Fibroblast of villous mesenchyme (primary cell): Measurements from ENCODE around the gene TOMM70. TPM values are rescaled to one million over a fixed set of nuclear protein-coding genes. Genes with fewer than 3 reads are reported as not detected.

Experiments used
- DNase-seq: peaks from one replicate; pipeline ENCODE4 v3.0.0-alpha.2; 2010; ENCODE audit warnings: low read depth
- H3K4me3 ChIP-seq: 2 replicates; pipeline ENCODE4 v1.5.1; 2011; ENCODE audit warnings: low read depth, mild to moderate bottlenecking, low read length
- total RNA-seq: library from RNA; depleted of rRNA; stranded (reverse); fragments of >200 nt; gene quantifications from 2 replicates; pipeline ENCODE4 v1.2.3, GENCODE V29; 2012
- TF ChIP-seq, protein P1 (sequence below): IDR thresholded peaks from 2 replicates; pipeline ENCODE4 v1.5.1; 2012; ENCODE audit warnings: low read depth, mild to moderate bottlenecking, low read length; ENCODE audit not compliant: insufficient read depth

TOMM70 gene
- total RNA-seq, 1 donor, result 65.2 TPM

DNA sequence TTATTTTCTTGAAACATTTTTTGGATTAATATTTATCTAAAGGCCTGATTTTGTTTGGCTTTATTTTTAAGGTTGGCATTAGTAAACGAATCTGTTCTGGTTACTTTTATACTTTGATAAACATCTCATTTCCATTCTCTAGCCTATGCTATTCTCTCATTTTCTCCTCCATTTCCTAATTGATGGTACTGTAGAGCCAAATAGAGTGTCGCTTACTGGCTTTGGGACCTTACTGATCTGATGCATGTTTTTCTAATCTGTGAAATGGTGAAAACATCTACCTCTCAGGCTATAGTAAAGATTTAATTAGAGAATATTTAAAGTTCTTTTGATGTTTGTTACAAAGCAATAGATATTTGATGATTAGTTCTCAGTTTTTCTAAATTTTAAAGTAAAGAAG is 2.0 kb upstream of the TOMM70 start:
- no peak for DNase-seq
- H3K4me3 ChIP-seq, result peak overlapping the region; percentile 94
- TF ChIP-seq, protein P1, sequence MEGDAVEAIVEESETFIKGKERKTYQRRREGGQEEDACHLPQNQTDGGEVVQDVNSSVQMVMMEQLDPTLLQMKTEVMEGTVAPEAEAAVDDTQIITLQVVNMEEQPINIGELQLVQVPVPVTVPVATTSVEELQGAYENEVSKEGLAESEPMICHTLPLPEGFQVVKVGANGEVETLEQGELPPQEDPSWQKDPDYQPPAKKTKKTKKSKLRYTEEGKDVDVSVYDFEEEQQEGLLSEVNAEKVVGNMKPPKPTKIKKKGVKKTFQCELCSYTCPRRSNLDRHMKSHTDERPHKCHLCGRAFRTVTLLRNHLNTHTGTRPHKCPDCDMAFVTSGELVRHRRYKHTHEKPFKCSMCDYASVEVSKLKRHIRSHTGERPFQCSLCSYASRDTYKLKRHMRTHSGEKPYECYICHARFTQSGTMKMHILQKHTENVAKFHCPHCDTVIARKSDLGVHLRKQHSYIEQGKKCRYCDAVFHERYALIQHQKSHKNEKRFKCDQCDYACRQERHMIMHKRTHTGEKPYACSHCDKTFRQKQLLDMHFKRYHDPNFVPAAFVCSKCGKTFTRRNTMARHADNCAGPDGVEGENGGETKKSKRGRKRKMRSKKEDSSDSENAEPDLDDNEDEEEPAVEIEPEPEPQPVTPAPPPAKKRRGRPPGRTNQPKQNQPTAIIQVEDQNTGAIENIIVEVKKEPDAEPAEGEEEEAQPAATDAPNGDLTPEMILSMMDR, result no peak

DNA sequence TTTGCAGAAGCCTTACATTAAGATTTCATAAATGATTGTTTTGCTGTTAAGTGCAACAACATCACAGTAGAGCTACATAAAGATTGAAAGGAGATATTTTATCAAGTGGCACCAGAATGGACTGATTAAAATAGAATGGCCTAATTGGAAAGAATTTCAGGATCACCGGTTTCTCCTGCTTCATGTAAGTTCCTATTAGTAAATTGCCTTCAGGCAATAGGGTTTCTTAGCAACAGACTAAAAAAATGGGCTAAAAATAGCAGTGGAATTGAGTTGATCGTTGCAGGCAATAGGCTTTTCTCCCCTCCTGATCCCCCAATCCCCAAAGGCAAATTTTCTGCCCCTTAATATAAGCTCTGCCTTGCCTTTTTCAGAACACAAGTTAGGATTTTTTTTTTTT is 1.4 kb upstream of the TOMM70 start:
- DNase-seq, result peak; percentile 47
- TF ChIP-seq, protein P1, result no peak

DNA sequence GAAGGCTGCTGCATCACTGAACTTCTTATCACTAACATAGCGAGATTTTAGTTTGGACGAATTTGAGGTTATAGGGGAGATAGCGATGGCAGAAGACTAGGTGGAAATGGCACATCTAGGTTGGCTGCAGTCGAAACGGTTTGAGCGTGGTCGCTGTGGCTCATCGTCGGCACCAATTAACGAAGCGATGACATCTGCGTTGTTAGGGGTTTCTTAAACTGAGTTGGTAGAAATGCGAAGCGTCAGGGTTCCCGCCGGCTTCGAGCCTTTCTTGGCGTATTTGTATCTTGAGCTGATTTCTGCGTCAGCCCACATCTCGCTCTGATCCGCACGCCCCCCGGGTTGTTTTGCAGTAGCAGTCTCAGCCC is 769 bp upstream of the TOMM70 start:
- peak overlapping the region; percentile 94 for H3K4me3 ChIP-seq
- DNase-seq, result no peak
- TF ChIP-seq, protein P1, result no peak

More for the DNA sequence above, 1.4 kb upstream of the TOMM70 start:
- H3K4me3 ChIP-seq, result peak overlapping the region; percentile 94

DNA sequence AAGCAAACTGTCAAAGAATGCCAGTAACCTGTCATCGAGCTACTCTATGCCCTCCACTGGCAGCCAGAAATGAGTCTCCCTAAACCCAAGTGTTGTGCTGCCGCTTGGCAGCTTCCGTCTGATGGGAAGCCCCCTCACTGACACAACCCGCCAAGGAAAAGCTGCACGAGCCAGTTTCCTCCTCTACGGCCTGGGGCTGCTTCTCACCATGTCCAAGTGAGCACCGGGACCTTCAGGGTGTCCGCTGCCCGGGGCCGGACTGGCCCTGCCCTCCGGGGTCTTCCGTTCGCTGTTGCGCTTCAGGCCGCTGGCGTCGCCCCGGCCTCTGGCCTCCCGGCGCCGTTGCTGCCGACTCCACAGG is 490 bp downstream of the TOMM70 start:
- TF ChIP-seq, protein P1, result no peak
- DNase-seq, result no peak
- peak overlapping the region; percentile 94 for H3K4me3 ChIP-seq

DNA sequence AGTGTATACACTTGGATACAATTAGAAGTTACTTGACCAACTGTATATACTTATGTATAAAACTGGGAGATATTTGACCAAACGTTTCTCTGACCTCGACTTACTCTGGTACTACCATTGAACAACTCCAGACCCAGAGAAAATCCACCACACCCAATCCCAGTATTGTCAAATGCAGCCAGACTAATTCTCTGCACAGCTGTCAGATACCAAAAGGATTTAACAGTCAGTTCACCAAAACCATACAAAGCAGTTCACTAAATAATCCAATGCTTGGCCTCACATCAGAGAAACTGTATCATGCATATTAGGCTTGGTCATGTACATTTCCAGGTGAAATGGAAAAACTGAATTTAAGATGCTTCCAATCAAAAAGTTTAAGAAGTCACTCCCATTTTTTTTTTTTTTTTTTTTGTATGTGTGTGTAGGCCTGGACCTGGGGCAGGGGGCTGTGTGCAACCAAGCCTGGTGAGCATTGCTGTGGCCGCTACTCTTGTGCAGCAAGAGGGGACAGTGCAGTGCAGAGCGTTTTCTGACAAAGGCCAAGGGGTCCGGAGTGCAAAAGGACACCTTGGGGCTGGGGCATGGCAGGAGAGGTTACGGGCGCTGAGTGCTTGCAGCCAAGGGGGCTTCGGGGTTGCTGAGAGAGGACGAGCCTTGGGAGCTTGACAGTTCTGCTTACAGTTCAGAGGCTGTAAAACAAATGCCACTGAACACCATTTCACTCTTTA is 1.4 kb downstream of the TOMM70 start:
- DNase-seq, result no peak
- H3K4me3 ChIP-seq, result peak overlapping the region; percentile 94
- TF ChIP-seq, protein P1, result no peak

DNA sequence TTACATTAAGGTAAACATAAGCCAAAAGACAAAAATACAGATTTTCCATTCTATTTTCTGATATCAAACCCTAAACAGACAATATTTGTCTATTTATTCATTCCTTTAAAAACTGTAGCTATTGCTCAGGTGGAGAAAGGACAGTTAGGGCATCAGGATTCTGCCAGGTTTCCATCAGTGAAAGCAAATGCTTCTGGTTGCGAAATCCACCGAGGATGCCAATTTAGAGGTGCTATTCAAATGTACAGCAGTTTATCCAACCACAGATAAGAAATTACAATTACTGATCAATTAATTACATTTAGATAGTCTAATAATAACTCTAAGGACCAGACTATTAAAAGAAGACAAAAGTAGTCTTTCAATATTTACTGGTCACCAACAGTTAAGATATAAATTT is 3.9 kb downstream of the TOMM70 start:
- DNase-seq, result no peak
- no peak overlapping the region for H3K4me3 ChIP-seq
- TF ChIP-seq, protein P1, result no peak
